Activated naive CD8-positive, alpha-beta T cell treated with anti-CD3 and anti-CD28 coated beads, Interleukin-2, amount 10 ng/mL, durations not matched to agents 7 days and 5 days (primary cell): ENCODE measurements around the gene MAP3K6. TPM values are rescaled to one million over a fixed set of nuclear protein-coding genes. Genes with fewer than 3 reads are reported as not detected.
"Not testable (repeated sequence)": the region's sequence is repeated elsewhere in the genome, so short reads cannot be mapped to it uniquely, and the experiment has no call there.

Experiments used
- ATAC-seq: fragments of 150-1000 bp; cut with Tn5 transposase; one replicate; pipeline ENCODE4 v1.10.0; 2021; ENCODE audit warnings: low read depth, moderate library complexity
- POLR2A ChIA-PET: fragments of 350-600 bp; sonication (Branson Sonifier 250); formaldehyde crosslinking; loops from one replicate; lab custom pipeline; 2021; ENCODE audit warnings: antibody characterized with exemption; lab: Charles Lee
- DNase-seq: peaks from one replicate; pipeline ENCODE4 v3.0.0; 2021
- H3K27ac Mint-ChIP-seq: one replicate; pipeline ENCODE4 v1.8.0; 2022; ENCODE audit warnings: mild to moderate bottlenecking, mixed read lengths
- H3K27me3 Mint-ChIP-seq: one replicate; pipeline ENCODE4 v1.8.0; 2022; ENCODE audit warnings: mild to moderate bottlenecking, moderate library complexity, mixed read lengths
- H3K36me3 Mint-ChIP-seq: one replicate; pipeline ENCODE4 v1.8.0; 2021; ENCODE audit warnings: mild to moderate bottlenecking, mixed read lengths
- H3K4me1 Mint-ChIP-seq: one replicate; pipeline ENCODE4 v1.8.0; 2021; ENCODE audit warnings: mixed read lengths
- H3K4me3 Mint-ChIP-seq: one replicate; pipeline ENCODE4 v1.8.0; 2022; ENCODE audit warnings: mild to moderate bottlenecking, moderate library complexity, mixed read lengths
- H3K9me3 Mint-ChIP-seq: one replicate; pipeline ENCODE4 v1.8.0; 2021; ENCODE audit warnings: mixed read lengths
- total RNA-seq, 2 experiments: library from RNA; stranded (reverse); gene quantifications; one replicate each; pipeline ENCODE4 v1.2.3, GENCODE V29; 2021

The MAP3K6 gene
- total RNA-seq, 2 experiments from 2014 or later: 8.6 to 9.0 TPM

GRCh38 chr1:27392778-27393635 lies 26.2 kb upstream of the MAP3K6 start:
- H3K27me3 Mint-ChIP-seq: peaks cover 13% of the 10 kb centered on the region
- H3K9me3 Mint-ChIP-seq: no peaks in the 10 kb centered on the region
- H3K4me3 Mint-ChIP-seq: peak overlapping the region; percentile 78
- peak overlapping the region; percentile 69 for H3K27ac Mint-ChIP-seq
- no peak for ATAC-seq
- no peak for DNase-seq
- POLR2A ChIA-PET: no interaction called here
- no peaks in the 10 kb centered on the region for H3K36me3 Mint-ChIP-seq
- peaks cover 14% of the 10 kb centered on the region for H3K4me1 Mint-ChIP-seq

DNA sequence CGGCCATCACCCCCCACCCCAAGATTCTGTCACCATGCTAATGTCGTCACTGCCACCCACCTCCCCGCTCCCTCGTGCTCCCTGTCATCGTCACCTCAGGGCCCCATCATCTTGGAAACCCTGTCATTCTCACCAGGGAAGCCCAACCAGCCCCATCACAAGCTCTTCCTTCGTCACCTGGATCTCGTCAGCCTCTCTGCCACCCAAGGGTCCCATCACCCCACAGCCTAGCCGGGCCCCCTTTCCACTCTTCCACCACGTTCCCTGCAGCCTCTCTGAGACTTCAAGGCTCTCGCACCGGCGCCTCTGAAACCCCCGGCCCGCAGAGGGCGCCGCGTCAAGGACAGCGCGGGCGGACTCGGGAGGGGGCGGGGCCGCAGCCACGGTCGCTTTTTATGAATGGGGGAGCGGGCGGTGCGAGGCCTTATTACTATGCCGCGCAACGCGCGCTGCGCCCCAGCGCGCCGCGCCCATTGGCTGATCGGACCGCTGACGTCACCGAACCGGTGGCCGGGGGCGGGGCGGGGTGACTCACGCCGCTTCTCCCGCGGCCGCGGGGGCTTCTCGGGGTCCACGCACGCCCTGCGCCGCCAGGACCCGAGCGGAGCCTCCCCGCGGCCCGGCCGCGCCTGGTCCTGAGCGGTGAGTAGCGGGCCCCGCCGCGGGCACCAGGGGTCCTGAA lies 25.5 kb upstream of the MAP3K6 start, which contains the start of gene GPR3:
Gene GPR3 (plus strand): TSS at position 527 of the 682 bp plus-strand sequence. CDS start 1,177 bp downstream, outside the sequence.
- Mint-ChIP-seq H3K27me3 (peaks cover 13% of the 10 kb centered on the region), H3K4me3 (peak within 1 kb of the TSS; percentile 80), H3K4me1 (peaks cover 14% of the 10 kb centered on the region), H3K9me3 (no peaks in the 10 kb centered on the region), H3K27ac (peak within 1 kb of the TSS; percentile 83), H3K36me3 (no peaks in the 10 kb centered on the region)
- ATAC-seq: peak; percentile 90
- POLR2A ChIA-PET: interaction anchor here (0.7 to 1.9 kb wide), 2 partner anchors 9 to 26 kb away, joined by 3 to 5 read pairs; partner anchors contain the start of gene MAP3K6
- DNase-seq: peak; percentile 96

- H3K27ac Mint-ChIP-seq: peak overlapping the region; percentile 83
- POLR2A ChIA-PET: interaction anchor here (0.6 to 1.9 kb wide), 4 partner anchors 9 to 25 kb away, joined by 3 to 5 read pairs (median 3); partner anchors contain the start of gene MAP3K6
- DNase-seq: no peak
Measured at GRCh38 chr1:27391511-27392095, 24.8 kb upstream of the MAP3K6 start.

GRCh38 chr1:27388337-27389005 lies 21.7 kb upstream of the MAP3K6 start:
- peaks cover 10% of the 10 kb centered on the region for H3K4me1 Mint-ChIP-seq
- peak; percentile 78 for DNase-seq
- H3K36me3 Mint-ChIP-seq: no peaks in the 10 kb centered on the region
- no peaks in the 10 kb centered on the region for H3K9me3 Mint-ChIP-seq
- H3K4me3 Mint-ChIP-seq: no peak overlapping the region
- POLR2A ChIA-PET: no interaction called here
- ATAC-seq: no peak
- H3K27ac Mint-ChIP-seq: no peak overlapping the region
- H3K27me3 Mint-ChIP-seq: peaks cover 22% of the 10 kb centered on the region

More at GRCh38 chr1:27391511-27392095, 24.8 kb upstream of the MAP3K6 start:
- no peak for ATAC-seq
- Mint-ChIP-seq H3K9me3 (no peaks in the 10 kb centered on the region), H3K36me3 (no peaks in the 10 kb centered on the region), H3K4me3 (peak overlapping the region; percentile 80), H3K27me3 (peaks cover 16% of the 10 kb centered on the region), H3K4me1 (peaks cover 14% of the 10 kb centered on the region)

DNA sequence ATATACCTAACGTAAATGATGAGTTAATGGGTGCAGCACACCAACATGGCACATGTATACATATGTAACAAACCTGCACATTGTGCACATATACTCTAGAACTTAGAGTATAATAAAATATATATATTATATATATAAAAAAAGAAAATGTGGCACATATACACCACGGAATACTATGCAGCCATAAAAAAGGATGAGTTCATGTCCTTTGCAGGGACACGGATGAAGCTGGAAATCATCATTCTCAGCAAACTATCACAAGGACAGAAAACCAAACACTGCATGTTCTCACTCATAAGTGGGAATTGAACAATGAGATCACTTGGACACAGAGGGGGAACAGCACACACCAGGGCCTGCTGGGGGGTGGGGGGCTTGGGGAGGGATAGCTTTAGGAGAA lies 18.0 kb upstream of the MAP3K6 start:
- peaks cover 19% of the 10 kb centered on the region for H3K27me3 Mint-ChIP-seq
- H3K36me3 Mint-ChIP-seq, H3K4me1 Mint-ChIP-seq, DNase-seq, ATAC-seq, H3K4me3 Mint-ChIP-seq, H3K27ac Mint-ChIP-seq, H3K9me3 Mint-ChIP-seq, POLR2A ChIA-PET: not testable (repeated sequence)

GRCh38 chr1:27383661-27384060 lies 16.9 kb upstream of the MAP3K6 start:
- ATAC-seq: no peak
- peaks cover 13% of the 10 kb centered on the region for H3K27me3 Mint-ChIP-seq
- H3K9me3 Mint-ChIP-seq: no peaks in the 10 kb centered on the region
- no peak overlapping the region for H3K27ac Mint-ChIP-seq
- POLR2A ChIA-PET: interaction anchor here (0.8 kb wide), 1 partner anchor 12 kb away, joined by 3 read pairs; no protein-coding TSS in a partner anchor
- no peak for DNase-seq
- peaks cover 2% of the 10 kb centered on the region for H3K4me1 Mint-ChIP-seq
- no peak overlapping the region for H3K4me3 Mint-ChIP-seq
- no peaks in the 10 kb centered on the region for H3K36me3 Mint-ChIP-seq

GRCh38 chr1:27383039-27383605 lies 16.4 kb upstream of the MAP3K6 start, which contains the start of gene CD164L2:
Gene CD164L2 (minus strand): TSS chr1:27383333. CDS start chr1:27383239, 94 bp downstream.
- H3K9me3 Mint-ChIP-seq: no peaks in the 10 kb centered on the region
- ATAC-seq: peak; percentile 29
- H3K4me1 Mint-ChIP-seq: peaks cover 2% of the 10 kb centered on the region
- H3K27me3 Mint-ChIP-seq: peaks cover 11% of the 10 kb centered on the region
- DNase-seq: peak; percentile 66
- H3K27ac Mint-ChIP-seq: no peak within 1 kb of the TSS
- POLR2A ChIA-PET: interaction anchor here (0.7 to 0.8 kb wide), 3 partner anchors 8 to 82 kb away, joined by 3 read pairs; no protein-coding TSS in a partner anchor
- H3K4me3 Mint-ChIP-seq: no peak within 1 kb of the TSS
- no peaks in the 10 kb centered on the region for H3K36me3 Mint-ChIP-seq

GRCh38 chr1:27381969-27382762 lies 15.4 kb upstream of the MAP3K6 start:
- H3K9me3 Mint-ChIP-seq: no peaks in the 10 kb centered on the region
- H3K27me3 Mint-ChIP-seq: peaks cover 11% of the 10 kb centered on the region
- H3K36me3 Mint-ChIP-seq: no peaks in the 10 kb centered on the region
- H3K4me3 Mint-ChIP-seq: no peak overlapping the region
- ATAC-seq (no peak), DNase-seq (no peak)
- POLR2A ChIA-PET: interaction anchor here (0.7 to 0.8 kb wide), 3 partner anchors 9 to 81 kb away, joined by 3 read pairs; no protein-coding TSS in a partner anchor
- H3K4me1 Mint-ChIP-seq: peaks cover 2% of the 10 kb centered on the region
- no peak overlapping the region for H3K27ac Mint-ChIP-seq

DNA sequence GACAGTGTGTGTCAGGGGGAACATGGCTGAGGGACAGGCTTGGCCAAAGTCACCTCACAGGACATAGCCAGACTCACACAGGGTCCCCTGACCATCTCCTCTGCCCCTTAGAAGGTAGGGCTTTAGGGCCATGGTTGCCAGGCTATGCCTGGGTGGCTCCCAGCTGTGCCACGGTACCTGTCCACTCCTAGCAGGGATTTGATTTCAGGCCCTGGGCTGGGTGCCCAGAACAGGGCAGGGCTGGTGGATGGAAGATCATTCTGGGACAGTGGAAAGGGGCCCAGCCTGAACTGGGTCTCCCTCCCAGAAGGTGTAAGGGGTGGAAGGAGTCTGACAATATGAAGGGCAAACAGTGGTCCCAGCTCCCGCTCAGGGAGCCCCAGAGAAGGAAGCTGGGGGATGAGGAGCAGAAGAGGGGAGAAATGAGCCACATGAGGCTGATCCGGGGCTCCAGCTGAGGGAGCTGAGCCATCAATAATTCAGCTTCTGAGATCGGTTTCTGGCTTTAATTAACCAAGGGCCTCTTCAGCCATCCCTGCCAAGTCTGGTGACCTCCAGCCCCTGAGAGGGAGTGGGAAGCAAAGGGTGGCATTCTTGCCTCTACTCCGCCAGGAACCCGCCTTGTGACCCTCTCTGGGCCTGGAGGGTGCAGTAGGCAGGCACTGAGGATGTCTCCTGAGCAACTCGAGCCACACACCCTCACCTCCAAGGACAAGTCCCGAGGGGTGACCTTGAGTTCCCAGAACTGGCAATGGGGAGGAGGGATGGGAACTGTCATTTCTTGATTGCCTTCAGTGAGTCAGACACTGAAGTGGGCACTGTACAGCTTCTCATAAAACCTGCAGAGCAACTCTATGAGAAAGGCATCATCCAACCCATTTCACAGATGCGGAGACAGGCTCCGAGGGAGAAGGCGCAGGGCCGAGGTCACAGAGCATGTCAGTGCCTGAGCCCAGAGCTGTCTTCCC lies 14.3 kb upstream of the MAP3K6 start:
- DNase-seq (no peak), ATAC-seq (no peak)
- peaks cover 4% of the 10 kb centered on the region for H3K27me3 Mint-ChIP-seq
- H3K4me1 Mint-ChIP-seq: peaks cover 2% of the 10 kb centered on the region
- no peak overlapping the region for H3K4me3 Mint-ChIP-seq
- H3K27ac Mint-ChIP-seq: no peak overlapping the region
- H3K36me3 Mint-ChIP-seq: no peaks in the 10 kb centered on the region
- POLR2A ChIA-PET: no interaction called here
- H3K9me3 Mint-ChIP-seq: no peaks in the 10 kb centered on the region

DNA sequence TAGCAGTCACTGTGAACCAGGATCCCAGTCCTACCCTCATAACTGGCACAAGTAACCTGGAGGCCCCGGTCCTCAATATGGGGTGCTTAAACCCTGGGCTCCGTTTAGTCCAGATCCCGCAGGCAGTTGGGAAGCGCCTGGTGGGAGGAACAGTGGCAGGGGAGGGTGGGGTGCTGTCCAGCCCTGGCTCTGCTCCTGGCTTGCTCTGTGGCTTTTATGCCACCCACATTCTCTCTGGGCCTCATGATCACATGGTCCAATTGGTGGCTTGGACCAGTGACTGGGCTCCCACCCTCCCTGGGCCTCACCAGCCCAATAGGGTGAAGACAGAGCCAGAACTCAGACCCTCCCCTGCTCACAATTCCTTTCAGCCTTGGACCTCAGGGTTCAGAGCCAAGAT lies 13.5 kb upstream of the MAP3K6 start:
- POLR2A ChIA-PET: no interaction called here
- no peaks in the 10 kb centered on the region for H3K36me3 Mint-ChIP-seq
- H3K4me3 Mint-ChIP-seq: no peak overlapping the region
- DNase-seq (no peak), ATAC-seq (no peak)
- peaks cover 2% of the 10 kb centered on the region for H3K4me1 Mint-ChIP-seq
- no peak overlapping the region for H3K27ac Mint-ChIP-seq
- peaks cover 2% of the 10 kb centered on the region for H3K27me3 Mint-ChIP-seq
- no peaks in the 10 kb centered on the region for H3K9me3 Mint-ChIP-seq

- ATAC-seq (no peak), DNase-seq (no peak)
- Mint-ChIP-seq H3K27me3 (peaks cover 2% of the 10 kb centered on the region), H3K4me3 (no peak overlapping the region), H3K4me1 (peaks cover 2% of the 10 kb centered on the region), H3K27ac (no peak overlapping the region), H3K36me3 (no peaks in the 10 kb centered on the region), H3K9me3 (no peaks in the 10 kb centered on the region)
- POLR2A ChIA-PET: no interaction called here
Measured at GRCh38 chr1:27379564-27380122, 12.9 kb upstream of the MAP3K6 start.
